HG03060 (cell line): Measurements from ENCODE around the gene TBC1D5.

ENCODE experiments used
- ATAC-seq: cut with Tn5 transposase; IDR thresholded peaks from one replicate; pipeline ENCODE4 v1.9.1; 2021; ENCODE audit warnings: low read depth, moderate number of reproducible peaks; ENCODE audit not compliant: unreplicated experiment

The TBC1D5 gene

GRCh38 chr3:17260257-17260656 is 482.2 kb downstream of the TBC1D5 start:
- no peak for ATAC-seq

GRCh38 chr3:17259685-17260084 is 482.7 kb downstream of the TBC1D5 start:
- no peak for ATAC-seq

- no peak for ATAC-seq
Measured at GRCh38 chr3:17258823-17259436, 483.5 kb downstream of the TBC1D5 start.

GRCh38 chr3:17257269-17257668 is 485.2 kb downstream of the TBC1D5 start:
- ATAC-seq = no peak

- ATAC-seq = no peak
Measured at GRCh38 chr3:17243621-17244020, 498.8 kb downstream of the TBC1D5 start.

- no peak for ATAC-seq
Measured at GRCh38 chr3:17239417-17239816, 503.0 kb downstream of the TBC1D5 start.

- no peak for ATAC-seq
Measured at GRCh38 chr3:17238023-17238422, 504.4 kb downstream of the TBC1D5 start.

- no peak for ATAC-seq
Measured at GRCh38 chr3:17235310-17235709, 507.1 kb downstream of the TBC1D5 start.

- no peak for ATAC-seq
Measured at GRCh38 chr3:17234382-17234781, 508.0 kb downstream of the TBC1D5 start.

- peak; percentile 95 for ATAC-seq
Measured at GRCh38 chr3:17233398-17233800, 509.0 kb downstream of the TBC1D5 start.

GRCh38 chr3:17232442-17232841 is 510.0 kb downstream of the TBC1D5 start:
- no peak for ATAC-seq

GRCh38 chr3:17231537-17232261 is 510.7 kb downstream of the TBC1D5 start:
- no peak for ATAC-seq

GRCh38 chr3:17227472-17227871 is 515.0 kb downstream of the TBC1D5 start:
- no peak for ATAC-seq

GRCh38 chr3:17221529-17221928 is 520.9 kb downstream of the TBC1D5 start:
- ATAC-seq = no peak

GRCh38 chr3:17219593-17219992 is 522.8 kb downstream of the TBC1D5 start:
- ATAC-seq = no peak

GRCh38 chr3:17218587-17218986 is 523.8 kb downstream of the TBC1D5 start:
- ATAC-seq = no peak

GRCh38 chr3:17217588-17217987 is 524.8 kb downstream of the TBC1D5 start:
- no peak for ATAC-seq

- no peak for ATAC-seq
Measured at GRCh38 chr3:17213102-17213501, 529.3 kb downstream of the TBC1D5 start.

- ATAC-seq = no peak
Measured at GRCh38 chr3:17207979-17208378, 534.5 kb downstream of the TBC1D5 start.

- no peak for ATAC-seq
Measured at GRCh38 chr3:17207019-17207418, 535.4 kb downstream of the TBC1D5 start.

- no peak for ATAC-seq
Measured at GRCh38 chr3:17204049-17204650, 538.3 kb downstream of the TBC1D5 start.

- no peak for ATAC-seq
Measured at GRCh38 chr3:17201538-17201937, 540.9 kb downstream of the TBC1D5 start.
